Mammary epithelial cell (primary cell): ENCODE data around the gene RPS6KA5.

Experiments used
- CTCF ChIP-seq, 2 donors: IDR thresholded peaks in 1 of 2; conservative IDR thresholded peaks in 1 of 2; 2 replicates each; pipeline ENCODE4 v1.5.1; 2011 to 2012; ENCODE audit warnings: inconsistent platforms in 2 of 2, low read length in 2 of 2, mild to moderate bottlenecking in 2 of 2, control low read depth in 1 of 2, low read depth in 1 of 2; ENCODE audit not compliant: insufficient read depth in 1 of 2; ENCODE audit errors: extremely low read depth in 1 of 2
- EZH2 ChIP-seq: IDR thresholded peaks from 2 replicates; pipeline ENCODE4 v1.6.1; 2012; ENCODE audit warnings: low read length, inconsistent platforms, borderline replicate concordance

GRCh38 chr14:91021115-91021514 is 39.3 kb downstream of the RPS6KA5 start:
- no peak for TF ChIP-seq CTCF (conservative IDR thresholded peaks at IDR 0.05 in 1 of 2, IDR thresholded peaks at IDR 0.05 in 1 of 2; ENCODE audit: extremely low read depth in 1 of 2, insufficient read depth in 1 of 2, low read depth in 1 of 2, low read length in 2 of 2)
- no peak for TF ChIP-seq EZH2
